DND-41 (cell line): ENCODE measurements around the gene CDHR2.

Experiments used
- CTCF ChIP-seq: IDR thresholded peaks from 2 replicates; pipeline ENCODE4 v1.5.1; 2012; ENCODE audit warnings: borderline replicate concordance, low read length, moderate library complexity, mild to moderate bottlenecking; ENCODE audit not compliant: poor library complexity, severe bottlenecking; ENCODE audit errors: extremely low read depth
- EZH2 ChIP-seq: IDR thresholded peaks from 3 replicates; pipeline ENCODE4 v1.6.1; 2012; ENCODE audit warnings: borderline replicate concordance, low read depth, mild to moderate bottlenecking, moderate library complexity, low read length, inconsistent platforms; ENCODE audit not compliant: severe bottlenecking

- TF ChIP-seq CTCF: no peak
- TF ChIP-seq EZH2: no peak
Measured at GRCh38 chr5:176549871-176550270, 729 bp downstream of the CDHR2 start.
